GM19372 (cell line): Measurements from ENCODE around the gene PSMD2.
"Not testable (repeated sequence)": the region's sequence is repeated elsewhere in the genome, so short reads cannot be mapped to it uniquely, and the experiment has no call there.

Source experiments
- ATAC-seq: cut with Tn5 transposase; IDR thresholded peaks from one replicate; pipeline ENCODE4 v1.9.1; 2021; ENCODE audit warnings: mild to moderate bottlenecking, low read depth, moderate library complexity; ENCODE audit not compliant: unreplicated experiment

The PSMD2 gene

DNA sequence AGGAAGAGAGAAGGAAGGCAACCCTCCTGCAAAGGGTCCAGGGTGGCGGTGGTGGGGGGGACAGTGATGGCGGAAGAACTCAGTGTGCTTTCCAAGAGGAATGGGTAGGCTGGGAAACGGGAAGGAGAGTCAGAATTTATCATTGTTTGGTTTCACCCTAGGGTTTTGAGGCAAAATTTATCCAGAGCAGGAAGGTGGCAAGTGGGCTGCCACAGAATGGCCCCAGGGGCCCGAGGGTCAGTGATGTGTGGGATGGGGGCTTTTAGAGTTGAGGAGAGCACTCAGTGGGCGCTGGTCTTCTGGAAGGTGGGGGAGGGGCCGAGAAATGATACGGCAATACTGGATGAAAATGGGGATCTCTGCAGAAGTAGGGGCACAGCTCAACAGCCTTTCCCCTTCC lies 38.9 kb downstream of the PSMD2 start:
- no peak for ATAC-seq

DNA sequence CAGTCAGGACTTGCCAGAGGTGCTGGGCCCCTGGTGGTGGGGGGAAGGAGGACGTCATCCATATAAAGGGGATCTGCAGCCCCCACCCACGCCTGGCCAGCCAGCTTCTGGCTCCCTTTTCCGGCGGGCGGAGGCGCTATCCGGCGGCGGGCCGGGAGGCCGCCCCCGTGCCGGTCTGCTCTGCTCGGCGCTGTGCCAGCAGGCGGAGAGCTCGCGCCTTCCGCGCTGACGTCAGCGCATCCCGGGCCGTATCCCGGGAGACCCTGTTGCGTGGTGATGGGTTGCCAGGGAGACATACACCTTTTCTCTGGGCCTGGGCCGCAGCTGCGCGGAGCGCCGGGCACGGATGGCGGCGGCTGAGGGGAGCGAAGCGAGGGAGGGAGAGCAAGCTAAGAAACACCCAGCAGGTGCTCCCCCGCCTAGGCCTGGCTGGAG lies 39.5 kb downstream of the PSMD2 start:
- no peak for ATAC-seq

DNA sequence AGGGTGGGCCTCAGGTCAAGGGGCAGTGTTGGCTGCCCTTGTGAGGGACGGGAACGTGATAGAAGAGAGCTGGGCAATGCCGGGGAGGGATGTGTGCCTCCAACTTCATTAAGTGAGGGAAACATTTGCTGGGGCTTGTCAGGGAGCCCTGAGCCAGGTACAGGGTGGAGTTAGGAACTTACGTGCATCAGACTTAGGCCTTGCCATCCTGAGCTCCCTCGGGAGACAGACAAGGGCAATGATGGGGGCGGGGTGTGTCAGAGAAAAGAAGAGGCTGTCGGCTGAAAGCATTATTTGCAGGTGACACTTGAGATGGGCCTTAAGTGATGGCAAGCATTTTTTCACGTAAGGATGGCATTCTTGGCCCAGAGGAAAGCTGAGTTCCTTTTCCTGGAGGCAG lies 40.0 kb downstream of the PSMD2 start:
- ATAC-seq: no peak

- ATAC-seq: not testable (repeated sequence)
These were observed 40.6 kb downstream of the PSMD2 start for GRCh38 chr3:184339451-184340135.

DNA sequence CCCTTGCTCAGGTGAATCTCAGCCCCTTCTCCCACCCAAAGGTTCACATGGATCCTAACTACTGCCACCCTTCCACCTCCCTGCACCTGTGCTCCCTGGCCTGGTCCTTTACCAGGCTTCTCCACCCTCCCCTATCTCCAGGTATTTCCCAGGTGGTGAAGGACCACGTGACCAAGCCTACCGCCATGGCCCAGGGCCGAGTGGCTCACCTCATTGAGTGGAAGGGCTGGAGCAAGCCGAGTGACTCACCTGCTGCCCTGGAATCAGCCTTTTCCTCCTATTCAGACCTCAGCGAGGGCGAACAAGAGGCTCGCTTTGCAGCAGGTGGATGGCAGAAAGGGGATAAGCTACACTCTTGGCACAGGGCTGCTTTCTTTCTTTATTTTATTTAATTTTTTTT lies 42.9 kb downstream of the PSMD2 start:
- ATAC-seq: no peak

- ATAC-seq: no peak
These were observed 44.3 kb downstream of the PSMD2 start for GRCh38 chr3:184343200-184343876.

GRCh38 chr3:184344579-184345316 lies 45.7 kb downstream of the PSMD2 start:
- ATAC-seq: no peak

DNA sequence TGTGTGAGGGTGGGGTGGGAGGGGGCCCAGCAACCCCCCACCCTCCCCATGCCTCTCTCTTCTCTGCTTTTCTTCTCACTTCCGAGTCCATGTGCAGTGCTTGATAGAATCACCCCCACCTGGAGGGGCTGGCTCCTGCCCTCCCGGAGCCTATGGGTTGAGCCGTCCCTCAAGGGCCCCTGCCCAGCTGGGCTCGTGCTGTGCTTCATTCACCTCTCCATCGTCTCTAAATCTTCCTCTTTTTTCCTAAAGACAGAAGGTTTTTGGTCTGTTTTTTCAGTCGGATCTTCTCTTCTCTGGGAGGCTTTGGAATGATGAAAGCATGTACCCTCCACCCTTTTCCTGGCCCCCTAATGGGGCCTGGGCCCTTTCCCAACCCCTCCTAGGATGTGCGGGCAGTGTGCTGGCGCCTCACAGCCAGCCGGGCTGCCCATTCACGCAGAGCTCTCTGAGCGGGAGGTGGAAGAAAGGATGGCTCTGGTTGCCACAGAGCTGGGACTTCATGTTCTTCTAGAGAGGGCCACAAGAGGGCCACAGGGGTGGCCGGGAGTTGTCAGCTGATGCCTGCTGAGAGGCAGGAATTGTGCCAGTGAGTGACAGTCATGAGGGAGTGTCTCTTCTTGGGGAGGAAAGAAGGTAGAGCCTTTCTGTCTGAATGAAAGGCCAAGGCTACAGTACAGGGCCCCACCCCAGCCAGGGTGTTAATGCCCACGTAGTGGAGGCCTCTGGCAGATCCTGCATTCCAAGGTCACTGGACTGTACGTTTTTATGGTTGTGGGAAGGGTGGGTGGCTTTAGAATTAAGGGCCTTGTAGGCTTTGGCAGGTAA lies 46.5 kb downstream of the PSMD2 start:
- no peak for ATAC-seq

DNA sequence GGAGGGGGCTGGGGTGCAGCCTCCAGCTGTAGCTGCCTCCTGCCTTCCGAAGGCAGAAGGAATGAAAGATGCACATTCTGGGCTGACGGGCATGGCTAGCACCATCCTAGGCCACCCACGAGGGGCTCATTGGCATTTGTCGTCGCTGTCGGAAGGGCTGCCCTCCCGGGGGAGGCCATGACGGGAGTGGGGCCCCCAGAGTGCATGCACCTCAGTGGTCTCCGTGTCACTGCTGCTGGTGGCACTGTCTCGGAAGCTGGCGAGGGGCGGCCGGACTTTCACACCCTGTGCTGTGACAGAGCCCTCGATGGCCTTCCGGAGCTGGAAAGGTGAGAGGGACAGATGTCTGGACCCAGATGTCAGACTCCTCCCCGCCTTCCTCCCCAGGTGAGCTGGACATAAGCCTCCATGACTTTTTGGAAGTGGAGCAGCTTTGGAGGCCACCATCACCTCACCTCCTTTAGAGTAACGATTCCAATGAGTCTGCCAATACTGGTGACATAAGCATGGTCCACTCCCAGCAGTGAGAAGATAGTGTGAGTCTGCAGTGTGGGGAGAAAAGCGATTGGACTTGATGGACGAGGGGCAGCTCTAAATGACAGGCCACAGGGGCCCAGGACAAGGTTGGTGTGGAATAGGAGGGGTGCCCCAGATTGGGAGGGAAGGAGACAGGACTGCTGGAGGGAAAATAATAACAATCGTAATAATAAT lies 47.6 kb downstream of the PSMD2 start:
- ATAC-seq: no peak

GRCh38 chr3:184347321-184348056 lies 48.4 kb downstream of the PSMD2 start:
- no peak for ATAC-seq

DNA sequence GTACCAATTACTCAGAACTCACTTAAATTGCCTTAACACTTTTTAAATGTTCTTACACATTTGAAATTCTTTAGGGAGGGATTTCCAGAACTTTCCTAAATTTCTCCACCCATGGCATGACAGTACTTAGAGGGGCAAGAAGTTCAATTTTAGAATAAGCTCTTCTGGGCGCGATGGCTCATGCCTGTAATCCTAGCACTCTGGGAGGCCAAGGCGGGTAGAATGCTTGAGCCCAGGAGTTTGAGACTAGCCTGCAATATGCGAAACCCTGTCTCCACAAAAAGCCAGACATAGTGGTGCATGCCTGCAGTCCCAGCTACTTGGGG lies 49.0 kb downstream of the PSMD2 start:
- no peak for ATAC-seq

GRCh38 chr3:184349563-184350470 lies 50.8 kb downstream of the PSMD2 start:
- no peak for ATAC-seq

- no peak for ATAC-seq
These were observed 51.6 kb downstream of the PSMD2 start for GRCh38 chr3:184350618-184351017.

DNA sequence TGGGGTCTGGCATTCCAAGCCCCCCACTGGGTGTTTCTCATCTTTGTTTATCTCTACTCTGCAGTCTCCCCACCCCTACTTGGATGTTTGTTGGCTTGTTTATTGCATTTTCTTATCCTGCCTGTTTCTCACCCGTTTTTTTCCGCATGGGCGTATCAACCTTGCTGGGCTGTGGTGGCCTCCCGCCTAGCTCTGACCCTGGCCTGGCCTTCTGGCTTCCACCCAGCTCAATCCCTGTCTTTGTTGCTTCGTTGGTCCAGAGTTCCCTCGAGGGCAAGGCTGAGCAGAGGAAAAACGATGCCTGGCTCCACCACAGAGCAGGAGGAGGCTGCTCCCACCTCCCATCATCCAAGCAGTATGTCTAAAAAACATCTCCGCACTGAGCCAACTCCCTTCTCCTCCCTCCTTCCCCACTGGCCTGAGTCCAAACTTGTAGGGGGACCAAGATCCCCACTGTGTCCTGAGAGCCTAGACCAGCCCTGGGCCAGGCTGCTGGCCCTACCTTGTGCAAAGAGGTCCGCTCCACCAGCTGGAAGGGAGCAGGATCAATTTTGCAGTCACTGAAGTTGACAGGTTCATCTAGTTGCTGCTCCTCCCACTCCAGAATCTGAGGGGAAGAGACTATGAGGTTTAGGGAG lies 52.6 kb downstream of the PSMD2 start:
- no peak for ATAC-seq

- no peak for ATAC-seq
These were observed 53.2 kb downstream of the PSMD2 start for GRCh38 chr3:184352149-184352785.

GRCh38 chr3:184352897-184353545 lies 54.0 kb downstream of the PSMD2 start:
- no peak for ATAC-seq

GRCh38 chr3:184353546-184353941 lies 54.5 kb downstream of the PSMD2 start:
- ATAC-seq: no peak
